HAP-1 (cell line): ENCODE measurements around the gene HOXB4.
A peak's percentile ranks its signal among the peaks of the same experiment; 100 is the strongest.

Experiments
- DNase-seq, 2 experiments: peaks; one replicate each; pipeline ENCODE4 v3.0.0-alpha.2; 2016 to 2020; ENCODE audit warnings: low spot score in 2 of 2
- H3K27me3 ChIP-seq: fragments of 250-450 bp; sonication (Bioruptor Pico); 2 replicates; pipeline ENCODE4 v1.5.1; 2020; ENCODE audit warnings: low read depth, mild to moderate bottlenecking, moderate library complexity
- H3K36me3 ChIP-seq: fragments of 250-450 bp; sonication (Bioruptor Pico); replicated peaks from 2 replicates; pipeline ENCODE4 v1.5.1; 2020; ENCODE audit warnings: mild to moderate bottlenecking
- H3K4me1 ChIP-seq: fragments of 250-450 bp; sonication (Bioruptor Pico); 2 replicates; pipeline ENCODE4 v1.5.1; 2020; ENCODE audit warnings: mild to moderate bottlenecking
- H3K4me3 ChIP-seq: fragments of 250-450 bp; sonication (Bioruptor Pico); 2 replicates; pipeline ENCODE4 v1.5.1; 2020; ENCODE audit warnings: mild to moderate bottlenecking, moderate library complexity
- H3K9me3 ChIP-seq: fragments of 250-450 bp; sonication (Bioruptor Pico); 2 replicates; pipeline ENCODE4 v1.5.1; 2020; ENCODE audit warnings: mild to moderate bottlenecking, moderate library complexity
- in situ Hi-C: fragments of 300-500 bp; cut with MboI; formaldehyde crosslinking; loops from 3 replicates; pipeline ENCODE4 v1.14.3; 2020; ENCODE audit warnings: low sequenced_read_pairs, inconsistent platforms, mixed read lengths

The HOXB4 gene

DNA sequence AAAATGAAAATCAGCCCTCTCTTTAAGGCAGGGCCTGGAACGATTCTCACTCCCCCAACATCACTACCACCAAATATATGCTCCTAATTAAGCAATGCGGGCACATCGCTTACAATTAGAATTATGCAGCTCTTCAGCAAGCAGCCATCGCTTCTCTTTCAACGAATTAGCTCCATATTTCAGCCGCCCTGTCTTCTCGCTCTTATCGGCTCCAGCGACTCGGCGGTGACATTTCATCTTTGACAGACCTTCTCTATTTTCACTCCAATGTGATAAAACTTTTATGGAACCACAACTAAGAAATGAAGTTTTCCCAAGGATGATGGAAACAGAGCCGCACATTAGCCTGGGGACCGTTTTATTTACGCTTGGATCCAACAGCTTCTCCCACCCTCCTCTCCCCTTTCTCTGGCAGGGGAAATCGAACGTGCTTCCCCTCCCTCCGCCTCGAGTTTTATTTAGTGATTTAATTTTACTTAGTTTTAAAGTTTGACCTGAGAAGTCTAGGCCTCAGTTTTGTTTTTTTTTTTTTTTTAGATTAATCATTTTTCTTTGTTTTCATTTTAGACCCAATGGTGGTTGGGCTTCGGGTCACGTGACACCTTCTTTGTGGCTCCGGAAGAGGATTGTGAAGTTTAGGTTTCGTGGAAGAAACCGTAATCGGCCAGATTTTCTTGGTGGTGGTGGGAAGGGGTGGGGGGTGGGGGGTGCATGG lies 30.2 kb downstream of the HOXB4 start:
- no peak overlapping the region for H3K4me3 ChIP-seq
- peak; percentile 46 to 69 for DNase-seq
- in situ Hi-C loops: no loop called here
- H3K27me3 ChIP-seq: no peaks in the 10 kb centered on the region
- H3K4me1 ChIP-seq: peaks cover 49% of the 10 kb centered on the region
- peaks cover 12% of the 10 kb centered on the region for H3K36me3 ChIP-seq
- H3K9me3 ChIP-seq: no peaks in the 10 kb centered on the region

DNA sequence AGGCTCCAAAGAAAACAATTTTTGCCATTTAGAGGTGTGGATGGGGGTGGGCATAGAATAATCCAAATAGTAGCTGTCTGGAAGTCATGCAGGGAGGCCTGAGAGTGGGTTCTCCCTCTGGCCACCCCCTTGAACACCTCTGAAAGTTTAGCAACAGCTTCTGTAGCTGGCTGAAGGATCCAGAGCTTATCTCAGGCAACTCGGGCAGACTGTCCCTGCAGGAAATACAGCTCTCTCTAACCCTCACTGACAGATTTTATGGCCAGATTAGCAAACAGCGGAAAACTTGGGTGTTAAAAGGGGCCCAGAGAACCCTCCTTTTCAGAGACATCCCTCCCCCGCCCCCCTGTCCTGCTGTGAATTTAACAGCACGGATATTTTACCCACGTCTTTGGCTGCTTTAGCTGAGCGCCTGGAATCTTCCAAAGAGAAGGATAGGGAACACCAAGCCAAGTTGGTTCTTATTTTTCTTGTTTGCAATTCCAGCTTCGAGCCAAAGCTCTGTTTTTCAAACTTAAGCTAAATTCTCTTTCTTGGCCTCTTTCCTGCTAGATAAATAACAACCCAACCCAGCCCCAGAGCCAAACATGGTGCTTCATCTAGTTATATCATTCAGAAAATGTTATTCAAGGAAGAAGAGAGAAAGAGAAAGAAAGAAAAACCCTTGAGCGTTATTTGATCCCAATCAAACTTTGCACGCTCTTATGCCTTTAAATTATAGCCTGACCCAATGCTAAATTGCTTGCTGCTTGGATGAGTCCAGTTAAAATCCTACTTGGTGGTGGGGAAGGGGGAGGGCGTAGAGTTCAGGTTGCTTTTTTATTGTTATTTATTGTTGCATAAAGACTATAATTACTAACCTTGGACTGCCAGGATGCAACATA lies 31.0 kb downstream of the HOXB4 start:
- Histone ChIP-seq H3K4me3 (peak overlapping the region; percentile 14), H3K4me1 (peaks cover 49% of the 10 kb centered on the region), H3K27me3 (no peaks in the 10 kb centered on the region), H3K36me3 (peaks cover 20% of the 10 kb centered on the region), H3K9me3 (no peaks in the 10 kb centered on the region)
- in situ Hi-C loops: no loop called here
- DNase-seq: peak; percentile 34 to 56

DNA sequence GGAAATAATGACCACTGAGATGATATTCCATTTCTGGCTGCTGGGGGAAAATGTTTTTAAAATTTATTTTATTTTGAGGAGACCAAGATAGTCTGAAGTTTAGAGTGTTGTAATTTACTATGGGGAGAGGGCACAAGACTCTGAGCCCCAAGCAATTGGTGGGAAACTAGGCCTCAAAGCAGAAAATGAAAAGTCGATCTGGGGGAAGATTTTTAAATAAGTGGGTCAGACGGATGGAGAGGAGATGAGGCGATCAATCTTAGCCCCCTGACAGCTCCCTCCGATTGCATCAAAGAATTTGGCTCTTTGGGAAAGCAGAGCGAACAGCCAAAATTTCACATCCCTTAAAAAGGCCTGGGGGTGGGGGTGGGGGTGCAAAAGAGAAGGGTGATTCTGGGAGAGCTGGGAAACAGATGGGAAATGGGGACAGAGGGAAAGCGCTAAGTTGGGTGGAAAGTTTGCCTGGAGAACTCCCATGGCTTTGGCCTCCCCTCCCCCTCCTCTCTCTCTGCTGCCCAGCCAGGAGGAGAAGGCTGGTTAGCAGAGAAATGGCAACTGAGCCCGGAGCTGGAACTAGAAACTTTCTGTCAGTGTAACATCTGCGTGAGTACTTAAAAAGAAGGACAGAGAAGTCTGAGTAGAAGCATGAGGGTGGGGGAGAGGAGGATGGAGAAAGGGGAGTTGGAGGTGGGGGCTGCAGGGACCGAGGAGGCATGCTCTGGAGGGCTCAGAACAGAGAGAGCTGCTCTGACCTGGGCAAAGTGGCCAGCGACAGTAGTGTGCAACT lies 31.8 kb downstream of the HOXB4 start:
- Histone ChIP-seq H3K4me1 (peaks cover 51% of the 10 kb centered on the region), H3K4me3 (peak overlapping the region; percentile 14), H3K9me3 (no peaks in the 10 kb centered on the region), H3K27me3 (no peaks in the 10 kb centered on the region), H3K36me3 (peaks cover 23% of the 10 kb centered on the region)
- DNase-seq: peak in 1 of 2 experiments; percentile 71
- in situ Hi-C loops: no loop called here

DNA sequence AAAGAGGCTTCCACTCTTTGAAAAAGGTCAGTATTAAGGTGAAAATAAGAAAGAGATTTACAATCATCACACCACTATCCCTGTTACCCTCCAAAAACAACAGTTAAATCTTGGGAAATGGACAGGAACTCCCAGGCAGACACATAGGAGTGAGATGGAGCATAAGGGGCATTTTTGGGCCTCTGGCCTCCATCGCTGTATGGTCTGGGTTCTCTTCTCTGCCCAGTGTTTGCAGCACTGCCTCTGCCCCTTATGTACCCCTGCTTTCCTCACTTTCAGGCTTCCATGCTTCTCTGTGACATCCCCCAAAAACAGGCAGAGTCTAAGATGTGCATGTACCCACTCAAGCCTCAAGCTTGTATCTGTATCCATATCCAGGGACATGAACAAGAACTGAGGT lies 32.6 kb downstream of the HOXB4 start:
- H3K4me3 ChIP-seq: peak overlapping the region; percentile 68
- H3K36me3 ChIP-seq: peaks cover 21% of the 10 kb centered on the region
- H3K9me3 ChIP-seq: no peaks in the 10 kb centered on the region
- peaks cover 57% of the 10 kb centered on the region for H3K4me1 ChIP-seq
- no peak for DNase-seq
- H3K27me3 ChIP-seq: no peaks in the 10 kb centered on the region
- in situ Hi-C loops: no loop called here

DNA sequence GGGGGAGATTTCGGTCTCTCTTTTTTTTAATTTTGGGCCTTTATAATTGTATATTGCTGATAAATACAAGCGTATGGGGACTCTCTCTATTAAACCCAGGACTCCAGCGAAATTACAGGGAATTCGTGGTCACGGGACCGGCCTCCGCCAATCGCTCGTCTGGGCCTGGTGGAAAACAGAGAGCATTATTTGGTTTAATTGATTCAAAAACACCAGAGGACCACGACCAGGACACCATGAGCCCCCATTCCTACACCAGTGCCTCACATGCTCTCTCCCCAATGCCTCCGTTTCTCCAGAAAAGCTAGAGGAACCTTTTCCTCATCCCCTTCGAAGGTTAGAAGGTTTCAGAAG lies 33.2 kb downstream of the HOXB4 start, which contains the start of gene HOXB2:
Gene HOXB2, minus strand, starts transcription at position 88 of the 354 bp plus-strand sequence. CDS start 198 bp downstream, outside the sequence.
- no peaks in the 10 kb centered on the region for H3K27me3 ChIP-seq
- H3K9me3 ChIP-seq: no peaks in the 10 kb centered on the region
- in situ Hi-C loops: no loop called here
- DNase-seq: peak; percentile 71 to 82
- peaks cover 56% of the 10 kb centered on the region for H3K4me1 ChIP-seq
- H3K36me3 ChIP-seq: peaks cover 15% of the 10 kb centered on the region
- peak within 1 kb of the TSS; percentile 68 for H3K4me3 ChIP-seq

DNA sequence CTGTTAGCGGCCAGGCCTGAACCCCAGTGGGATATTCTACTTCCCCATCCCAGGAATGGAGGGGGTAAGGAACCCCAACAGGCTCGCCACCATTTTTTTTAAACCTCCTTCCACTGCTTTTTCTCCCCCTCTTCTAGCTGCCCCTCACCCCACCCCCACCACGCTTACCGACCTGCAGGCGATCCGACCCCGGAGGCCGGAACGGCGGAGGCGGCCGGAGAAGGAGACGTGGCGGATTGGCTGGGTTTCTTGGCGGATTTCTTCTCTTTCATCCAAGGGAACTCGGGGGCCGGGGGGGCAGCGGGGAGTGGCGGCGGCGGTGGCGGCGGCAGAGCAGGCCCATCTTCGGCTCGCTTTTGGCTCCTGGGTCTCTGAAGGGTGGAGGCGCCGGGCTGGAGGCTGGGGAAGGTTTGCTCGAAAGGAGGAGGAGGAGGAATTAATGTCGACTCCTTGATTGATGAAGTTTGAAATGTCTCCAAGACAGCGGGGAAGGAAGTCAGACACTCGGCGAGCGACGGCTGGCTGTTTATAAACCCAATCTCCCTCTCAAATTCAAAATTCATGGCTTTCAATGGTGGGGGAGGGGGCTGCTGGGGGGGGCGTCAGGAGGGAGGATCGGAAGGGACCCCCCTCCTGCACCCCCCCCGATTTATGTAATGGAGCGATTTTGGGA lies 33.7 kb downstream of the HOXB4 start:
- peaks cover 51% of the 10 kb centered on the region for H3K4me1 ChIP-seq
- DNase-seq: peak; percentile 66 to 75
- no peaks in the 10 kb centered on the region for H3K27me3 ChIP-seq
- H3K9me3 ChIP-seq: no peaks in the 10 kb centered on the region
- peak overlapping the region; percentile 68 for H3K4me3 ChIP-seq
- H3K36me3 ChIP-seq: peaks cover 15% of the 10 kb centered on the region
- in situ Hi-C loops: loop anchor here (5.0 kb wide), 1 partner anchor 33 kb away; the partner anchor contains the start of gene HOXB4

DNA sequence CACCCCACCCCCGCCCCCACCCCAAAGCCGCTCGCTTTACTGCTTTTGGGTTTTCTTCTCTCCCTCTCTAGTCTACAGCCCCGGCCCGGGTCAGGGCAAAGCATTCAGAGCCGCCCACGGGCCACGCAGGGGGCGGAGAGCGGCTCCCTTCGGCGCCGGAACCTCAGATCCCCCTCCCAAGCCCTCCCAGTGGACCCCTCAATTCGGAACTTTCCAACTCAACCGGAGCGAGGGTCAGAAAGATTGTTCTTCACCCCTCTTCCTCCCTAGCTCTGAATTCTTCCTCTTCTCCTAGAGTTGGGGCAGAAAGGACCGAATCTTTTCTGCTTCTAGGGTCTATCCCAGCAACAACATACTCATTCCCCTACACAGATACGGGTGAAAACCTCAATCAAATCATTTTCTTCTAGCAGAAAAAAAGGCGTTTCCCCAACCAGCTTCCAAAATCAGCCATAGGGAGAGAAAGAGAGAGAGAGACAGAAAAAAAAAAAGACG lies 34.2 kb downstream of the HOXB4 start:
- H3K4me1 ChIP-seq: peaks cover 45% of the 10 kb centered on the region

DNA sequence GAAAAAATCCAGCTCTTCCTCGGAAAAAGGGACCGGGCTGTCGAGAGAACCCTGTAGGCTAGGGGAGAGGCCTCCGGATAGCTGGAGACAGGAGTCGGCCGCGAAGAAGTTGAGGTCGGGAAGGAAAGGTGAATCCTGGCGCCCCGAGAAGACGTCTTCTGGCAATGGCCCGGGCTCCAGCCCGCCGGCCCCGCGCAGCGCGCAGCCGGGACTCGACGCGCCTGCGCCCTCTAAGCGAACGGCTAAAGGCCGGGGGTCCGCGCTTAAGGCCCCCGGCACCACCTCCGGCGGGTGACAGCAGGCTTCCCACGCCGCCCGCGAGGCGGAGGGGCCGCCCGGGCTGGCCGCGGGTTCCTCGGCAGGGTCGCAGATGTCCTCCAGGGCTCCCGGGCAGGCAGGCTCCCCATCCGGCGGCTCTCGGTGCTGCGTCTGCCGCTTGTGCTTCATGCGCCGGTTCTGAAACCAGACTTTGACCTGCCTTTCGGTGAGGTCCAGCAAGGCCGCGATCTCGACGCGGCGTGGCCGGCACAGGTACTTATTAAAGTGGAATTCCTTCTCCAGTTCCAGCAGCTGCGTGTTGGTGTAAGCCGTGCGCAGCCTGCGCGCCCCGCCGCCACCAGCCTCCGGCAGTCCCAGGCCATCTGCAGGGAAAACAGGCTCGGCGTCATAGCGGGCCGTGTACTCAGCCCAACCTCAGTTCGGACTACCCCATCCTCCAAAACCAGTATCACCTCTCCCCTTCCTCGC lies 34.9 kb downstream of the HOXB4 start:
- Histone ChIP-seq H3K4me1 (peaks cover 39% of the 10 kb centered on the region), H3K9me3 (no peaks in the 10 kb centered on the region), H3K4me3 (peak overlapping the region; percentile 68), H3K36me3 (peaks cover 15% of the 10 kb centered on the region), H3K27me3 (no peaks in the 10 kb centered on the region)
- peak; percentile 26 to 64 for DNase-seq
- in situ Hi-C loops: loop anchor here (5.0 kb wide), 1 partner anchor 34 kb away; the partner anchor contains the start of gene HOXB4

More for the DNA sequence above, 34.2 kb downstream of the HOXB4 start:
- Histone ChIP-seq H3K4me3 (peak overlapping the region; percentile 68), H3K9me3 (no peaks in the 10 kb centered on the region), H3K36me3 (peaks cover 15% of the 10 kb centered on the region), H3K27me3 (no peaks in the 10 kb centered on the region)
- no peak for DNase-seq
- in situ Hi-C loops: loop anchor here (5.0 kb wide), 1 partner anchor 33 kb away; the partner anchor contains the start of gene HOXB4

DNA sequence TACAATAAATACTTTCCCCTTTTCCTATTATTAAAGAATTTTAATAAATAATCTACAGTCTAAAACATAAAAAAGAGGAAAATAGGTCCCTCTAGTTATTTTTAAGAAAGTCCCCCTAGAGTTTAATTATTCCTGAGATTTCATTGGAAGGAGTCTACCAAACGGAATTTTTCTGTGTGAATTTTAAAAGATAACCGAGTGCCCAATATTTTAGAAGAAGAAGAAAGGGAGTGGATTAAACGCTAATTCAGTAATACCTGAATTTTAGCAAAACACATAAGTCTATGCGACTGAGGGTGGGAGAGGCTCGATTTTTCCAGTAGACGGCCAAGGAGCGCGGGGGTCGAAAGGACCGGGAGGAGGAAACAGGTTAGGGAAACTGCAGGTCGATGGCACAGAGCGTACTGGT lies 35.4 kb downstream of the HOXB4 start:
- H3K4me1 ChIP-seq: peaks cover 35% of the 10 kb centered on the region
- in situ Hi-C loops: loop anchor here (5.0 kb wide), 1 partner anchor 35 kb away; the partner anchor contains the start of gene HOXB4
- H3K36me3 ChIP-seq: peaks cover 15% of the 10 kb centered on the region
- H3K4me3 ChIP-seq: peak overlapping the region; percentile 68
- no peak for DNase-seq
- no peaks in the 10 kb centered on the region for H3K9me3 ChIP-seq
- no peaks in the 10 kb centered on the region for H3K27me3 ChIP-seq

DNA sequence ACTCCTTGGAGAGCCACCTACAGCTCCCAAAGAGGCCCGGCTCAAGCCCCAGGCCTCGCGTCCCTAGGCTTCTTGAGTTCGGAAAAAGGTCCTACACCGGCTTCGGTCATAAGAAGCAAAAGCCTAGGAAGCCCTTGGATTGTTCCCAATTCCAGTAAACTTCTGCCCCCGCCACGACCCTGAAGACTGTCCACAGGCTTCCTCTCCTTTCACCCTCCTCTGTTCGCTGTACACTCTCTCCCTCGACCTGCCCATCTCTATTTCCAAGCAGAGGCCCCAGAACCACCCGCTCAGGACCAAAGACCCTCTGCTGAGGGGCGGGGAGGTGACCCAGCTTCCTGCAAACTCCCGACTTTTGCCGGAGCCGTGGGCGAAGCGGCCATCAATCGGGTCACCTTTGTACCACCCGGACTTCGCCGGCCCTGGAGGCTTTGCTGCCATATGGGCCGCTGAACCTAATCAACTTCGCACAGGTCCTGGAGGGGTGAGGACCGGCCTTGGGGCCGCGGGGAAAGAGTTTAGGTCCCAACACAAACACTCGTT lies 36.0 kb downstream of the HOXB4 start:
- DNase-seq: peak; percentile 29 to 53
- H3K27me3 ChIP-seq: no peaks in the 10 kb centered on the region
- H3K4me1 ChIP-seq: peaks cover 30% of the 10 kb centered on the region
- H3K9me3 ChIP-seq: no peaks in the 10 kb centered on the region
- H3K36me3 ChIP-seq: peaks cover 15% of the 10 kb centered on the region
- in situ Hi-C loops: loop anchor here (5.0 kb wide), 1 partner anchor 35 kb away; the partner anchor contains the start of gene HOXB4
- H3K4me3 ChIP-seq: peak overlapping the region; percentile 68

DNA sequence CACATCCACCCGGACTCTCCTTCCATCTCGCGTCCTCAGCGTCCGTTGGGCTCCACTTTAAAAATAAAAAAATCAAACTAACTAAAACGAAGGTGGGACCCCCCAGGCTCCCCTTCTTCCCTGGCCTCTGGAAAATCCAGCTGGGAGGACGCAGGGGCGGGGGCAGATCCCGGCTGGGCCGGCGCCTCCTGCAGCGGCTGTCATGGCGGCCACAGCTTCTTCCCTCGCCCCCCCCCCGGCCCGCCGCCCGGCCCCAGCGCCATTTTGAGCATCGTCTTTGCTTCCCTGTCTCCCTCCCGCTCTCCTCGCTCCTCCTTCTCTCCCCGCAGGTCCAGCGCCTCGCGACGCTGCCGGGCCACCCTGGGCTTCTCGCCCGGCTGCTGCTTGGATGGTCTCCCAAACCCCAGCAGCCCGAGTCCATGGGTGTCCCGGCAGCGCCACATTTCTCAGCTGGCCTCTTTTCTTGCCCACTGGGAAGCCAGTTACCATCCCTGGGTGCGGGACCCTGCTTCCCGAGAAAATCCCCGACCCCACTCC lies 36.5 kb downstream of the HOXB4 start:
- Histone ChIP-seq H3K4me1 (peaks cover 24% of the 10 kb centered on the region), H3K36me3 (peaks cover 15% of the 10 kb centered on the region), H3K27me3 (no peaks in the 10 kb centered on the region), H3K4me3 (peak overlapping the region; percentile 68), H3K9me3 (no peaks in the 10 kb centered on the region)
- peak; percentile 44 to 66 for DNase-seq
- in situ Hi-C loops: loop anchor here (5.0 kb wide), 1 partner anchor 36 kb away; the partner anchor contains the start of gene HOXB4
